GM19372 (cell line): ENCODE data around the gene B9D2.

Experiments used
- ATAC-seq: cut with Tn5 transposase; IDR thresholded peaks from one replicate; pipeline ENCODE4 v1.9.1; 2021; ENCODE audit warnings: mild to moderate bottlenecking, low read depth, moderate library complexity; ENCODE audit not compliant: unreplicated experiment

The B9D2 gene

DNA sequence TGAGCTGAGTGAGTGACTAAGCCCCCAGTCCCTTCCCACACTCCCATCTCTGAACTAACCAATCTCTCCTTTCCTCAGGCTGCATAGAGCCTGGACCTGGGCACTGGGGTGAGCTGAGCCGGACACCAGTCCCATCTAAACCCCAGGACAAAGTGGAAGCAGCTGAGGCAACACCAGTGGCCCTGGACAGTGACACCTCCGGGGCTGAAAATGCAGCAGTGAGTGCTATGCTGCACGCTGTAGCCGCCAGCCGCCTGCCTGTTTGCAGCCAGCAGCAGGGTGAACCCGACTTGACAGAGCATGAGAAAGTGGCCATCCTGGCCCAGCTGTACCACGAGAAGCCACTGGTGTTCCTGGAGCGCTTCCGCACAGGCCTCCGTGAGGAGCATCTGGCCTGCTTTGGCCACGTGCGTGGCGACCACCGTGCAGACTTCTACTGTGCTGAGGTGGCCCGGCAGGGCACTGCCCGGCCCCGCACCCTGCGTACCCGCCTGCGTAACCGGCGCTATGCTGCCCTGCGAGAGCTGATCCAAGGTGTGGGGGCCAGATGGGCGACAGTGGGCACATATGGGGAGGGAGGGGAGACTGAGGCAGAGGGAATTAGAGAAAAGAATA lies 47.5 kb downstream of the B9D2 start:
- no peak for ATAC-seq

GRCh38 chr19:41311613-41312012 lies 52.3 kb downstream of the B9D2 start:
- no peak for ATAC-seq

DNA sequence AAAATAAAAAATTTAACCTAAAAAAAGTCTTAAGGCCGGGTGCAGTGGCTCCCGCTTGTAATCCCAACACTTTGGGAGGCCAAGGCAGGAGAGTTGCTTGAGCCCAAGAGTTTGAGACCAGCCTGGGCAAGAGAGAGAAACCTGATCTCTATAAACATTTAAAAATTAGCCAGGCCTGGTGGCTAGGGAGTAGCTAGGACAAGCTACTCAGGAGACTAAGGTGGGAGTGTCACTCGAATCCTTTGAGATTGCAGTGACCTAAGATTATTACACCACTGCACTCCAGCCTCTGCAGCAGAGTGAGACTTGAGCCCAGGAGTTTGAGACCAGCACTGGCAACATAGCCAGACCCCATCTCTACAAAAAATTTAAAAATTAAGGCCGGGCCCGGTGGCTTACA lies 52.9 kb downstream of the B9D2 start:
- no peak for ATAC-seq

DNA sequence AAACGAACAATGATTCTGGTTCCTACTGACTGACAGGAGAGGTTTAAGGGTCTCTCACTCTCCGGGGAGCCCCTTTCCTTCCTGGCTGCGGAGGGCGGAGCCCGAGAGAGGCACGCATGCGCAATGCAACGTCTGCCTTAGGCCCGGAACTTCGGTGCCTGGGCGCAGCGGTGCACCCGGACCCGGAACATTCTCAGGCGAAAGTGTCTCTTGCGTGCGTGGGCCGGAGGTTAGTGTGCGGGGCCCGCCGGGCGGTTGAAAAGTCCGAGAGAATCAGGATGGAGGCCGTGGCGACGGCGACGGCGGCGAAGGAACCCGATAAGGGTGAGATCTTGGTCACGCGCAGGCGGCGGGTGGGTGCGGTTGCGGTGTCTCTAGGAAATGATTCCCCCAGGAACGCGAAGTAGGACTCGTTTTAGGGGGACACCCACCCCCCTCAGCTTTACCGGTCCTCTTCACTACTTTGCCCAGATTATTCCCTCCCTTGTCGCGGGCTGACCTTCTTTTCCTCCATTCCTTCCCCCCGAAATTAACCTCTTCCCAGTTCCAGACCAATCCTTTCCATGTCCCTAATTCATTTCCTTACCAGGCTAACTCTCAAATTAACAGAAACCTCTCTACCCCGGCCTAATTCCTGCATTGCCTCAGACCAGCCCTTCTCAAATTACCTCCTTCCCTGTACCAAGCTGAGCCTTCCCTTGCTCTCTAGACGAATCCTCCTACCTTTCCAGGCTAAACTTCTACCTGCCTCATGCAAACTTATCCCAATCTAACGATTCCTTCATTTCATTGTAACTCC lies 53.7 kb downstream of the B9D2 start, which contains the start of gene CCDC97:
Gene CCDC97, plus strand, starts transcription at position 140 of the 799 bp plus-strand sequence. Its CDS starts 139 bp downstream, at position 279.
- ATAC-seq = peak; percentile 71

GRCh38 chr19:41309180-41310032 lies 54.5 kb downstream of the B9D2 start:
- no peak for ATAC-seq

DNA sequence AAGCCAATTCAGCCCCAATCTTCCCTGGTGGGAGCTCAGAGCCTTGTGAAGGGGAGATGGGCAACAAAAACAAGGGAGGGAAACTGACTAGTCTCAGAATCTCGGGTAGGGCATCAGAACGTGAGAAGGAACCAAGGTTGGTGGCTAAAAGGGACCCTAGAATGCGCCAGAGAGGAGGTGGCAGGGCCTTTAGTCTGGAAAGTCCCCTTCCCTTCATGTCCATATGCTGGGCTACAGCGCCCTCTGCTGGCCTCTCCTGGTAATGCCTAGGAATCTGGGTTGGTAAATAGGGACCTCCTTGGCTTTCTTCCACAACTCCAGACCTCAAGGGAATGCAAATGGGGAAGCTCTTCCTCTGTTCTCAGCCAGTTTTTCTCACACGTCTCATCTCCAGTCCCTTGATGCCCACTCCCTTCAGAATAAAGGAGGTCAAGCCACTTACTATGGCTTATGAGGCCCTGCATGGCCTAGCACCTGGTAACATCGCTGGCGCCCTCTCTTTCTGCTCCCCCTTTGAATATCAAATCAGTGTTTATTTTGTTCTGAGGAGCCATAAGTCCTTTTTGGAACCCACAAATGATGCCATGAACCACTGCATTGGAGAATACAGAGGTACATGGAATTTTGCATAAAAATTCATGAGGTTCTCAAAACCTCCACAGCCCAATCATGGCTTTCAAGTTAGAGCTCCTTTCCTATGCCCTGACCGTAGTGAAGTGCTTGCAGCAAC lies 55.3 kb downstream of the B9D2 start:
- ATAC-seq = no peak

- ATAC-seq = no peak
Measured at GRCh38 chr19:41307954-41308449, 55.9 kb downstream of the B9D2 start.

DNA sequence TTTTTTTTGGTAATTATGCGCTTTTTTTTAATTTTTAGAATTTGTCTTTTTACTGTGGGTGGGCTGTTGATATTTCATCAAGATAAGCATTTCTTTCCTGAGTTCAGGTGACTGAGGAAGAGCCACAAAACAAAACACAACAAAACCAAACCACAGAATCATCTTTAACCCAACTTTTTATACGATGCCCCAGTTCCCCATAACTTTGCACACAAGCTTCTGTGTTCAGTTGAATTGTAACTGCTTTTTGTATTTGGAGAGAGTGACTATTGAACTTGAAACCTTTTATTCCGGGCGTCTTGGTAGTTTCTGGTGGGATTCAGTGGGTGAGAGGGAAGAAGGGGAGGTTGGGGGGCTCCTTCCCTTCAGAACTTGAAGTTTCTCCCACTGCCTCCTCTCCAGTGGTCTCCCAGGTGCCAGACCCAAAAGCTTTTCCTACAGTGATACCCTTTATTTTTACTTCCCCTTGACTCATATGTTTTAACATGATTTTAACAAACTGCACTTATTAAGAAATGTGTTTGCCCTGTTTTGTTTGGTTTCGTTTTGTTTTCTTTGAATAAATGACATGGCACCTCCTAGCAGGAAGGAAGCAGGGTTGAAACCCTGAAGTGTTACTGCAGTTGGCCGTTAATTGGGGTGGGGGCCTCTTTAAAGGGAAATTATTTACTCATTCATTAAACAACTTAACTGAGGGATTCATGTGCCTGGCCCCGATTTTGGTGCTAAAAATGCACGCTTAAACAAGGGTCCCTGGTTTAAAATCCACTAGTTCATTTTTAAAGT lies 56.7 kb downstream of the B9D2 start:
- ATAC-seq = no peak

DNA sequence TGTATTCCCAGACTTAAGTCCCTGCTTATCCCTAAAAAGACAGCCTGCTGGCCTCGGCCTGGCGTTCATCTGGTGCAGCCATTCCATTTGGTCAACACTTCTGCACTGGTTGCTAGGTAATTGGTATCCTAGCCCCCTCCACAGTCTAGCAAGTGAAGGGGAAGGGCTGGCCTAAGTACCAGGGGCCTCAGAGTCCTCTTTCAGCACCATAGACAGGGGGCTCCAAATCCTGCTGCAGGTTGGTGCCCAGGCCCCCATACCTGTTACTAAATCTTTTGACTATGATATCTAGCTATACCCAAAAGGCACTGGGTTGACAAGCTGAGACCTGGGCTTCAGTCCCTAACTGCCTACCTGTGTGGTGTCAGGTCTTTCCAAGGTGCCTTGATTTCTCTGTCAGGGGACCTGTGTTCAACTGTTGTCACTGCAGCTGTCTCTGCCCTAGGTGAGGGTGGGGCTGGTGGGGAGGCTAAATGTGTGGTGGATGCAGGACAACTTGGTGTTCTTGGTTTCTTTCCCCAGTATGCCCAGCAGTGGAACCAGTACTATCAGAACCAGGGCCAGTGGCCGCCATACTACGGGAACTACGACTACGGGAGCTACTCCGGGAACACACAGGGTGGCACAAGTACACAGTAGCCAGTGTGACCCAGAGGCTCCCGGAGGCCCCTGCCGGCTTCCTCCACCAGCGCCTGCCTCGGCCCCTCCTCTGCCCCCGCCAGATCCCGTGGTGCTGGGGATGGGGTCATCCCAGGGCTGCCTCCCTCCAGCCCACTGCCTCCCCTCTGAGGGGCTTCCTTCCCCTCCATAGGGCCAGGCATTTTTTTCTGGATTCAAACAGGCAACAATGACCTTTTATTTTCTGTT lies 57.8 kb downstream of the B9D2 start:
- no peak for ATAC-seq

GRCh38 chr19:41304706-41305483 lies 59.1 kb downstream of the B9D2 start:
- ATAC-seq = no peak
